SH-SY5Y (cell line): ENCODE data around the gene HOXA13.

Source experiments
- GATA2 ChIP-seq: IDR thresholded peaks from 2 replicates; pipeline ENCODE4 v1.6.1; 2011; ENCODE audit warnings: mild to moderate bottlenecking, low read depth, low read length
- GATA3 ChIP-seq: IDR thresholded peaks from 2 replicates; pipeline ENCODE4 v1.6.1; 2011; ENCODE audit warnings: low read depth, mild to moderate bottlenecking, low read length, moderate library complexity

HOXA13 gene

DNA sequence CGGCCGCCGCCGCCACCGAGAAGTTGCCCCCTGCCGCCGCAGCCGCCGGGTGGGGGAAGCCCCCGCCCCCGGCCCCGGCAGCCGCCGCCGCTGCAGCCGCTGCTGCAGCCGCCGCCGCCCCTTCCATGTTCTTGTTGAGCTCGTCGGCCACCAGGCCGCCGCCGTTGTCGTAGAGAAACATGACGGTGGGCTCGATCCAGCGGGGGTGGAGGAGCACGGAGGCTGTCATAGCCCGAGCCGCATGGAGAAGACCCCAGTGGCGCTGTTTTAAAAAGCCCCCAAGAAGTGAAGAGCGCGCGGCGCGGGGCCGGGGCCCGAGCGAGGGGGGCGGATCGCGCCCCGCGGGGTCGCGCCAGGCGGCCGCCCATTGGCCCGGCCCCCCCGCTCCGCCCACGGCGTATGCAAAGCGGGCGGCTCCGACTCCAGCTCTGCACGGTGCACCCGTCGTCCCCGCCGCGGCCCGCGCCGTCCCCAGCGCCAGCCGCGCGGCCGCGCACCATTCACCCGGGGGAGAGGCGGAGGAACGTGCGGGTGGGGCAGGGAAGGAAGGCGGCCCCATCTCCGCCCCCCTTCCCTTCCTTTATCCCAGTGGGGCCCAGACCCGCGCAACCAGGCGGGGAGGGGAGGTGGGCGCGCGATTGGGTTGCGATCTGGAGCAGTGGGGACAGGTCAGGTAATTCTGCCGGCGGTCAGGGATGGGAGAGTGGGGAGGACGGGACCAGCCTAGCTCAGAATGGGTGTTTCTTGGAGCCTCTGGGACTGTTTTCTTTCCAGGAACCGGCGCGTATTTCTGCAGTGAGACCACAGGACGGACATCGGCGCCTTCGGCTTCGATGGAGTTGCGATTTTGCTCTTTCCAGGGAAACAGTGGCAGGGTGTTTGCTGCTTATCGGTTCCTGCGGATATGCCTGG is at the start of gene HOXA13:
HOXA13 (minus strand) TSS at position 243 of the 912 bp plus-strand sequence; CDS start at position 229, 14 bp downstream.
- no peak for TF ChIP-seq GATA3
- no peak for TF ChIP-seq GATA2

GRCh38 chr7:27248911-27249723 is 49.2 kb upstream of the HOXA13 start:
- TF ChIP-seq GATA3 (no peak), GATA2 (no peak)

DNA sequence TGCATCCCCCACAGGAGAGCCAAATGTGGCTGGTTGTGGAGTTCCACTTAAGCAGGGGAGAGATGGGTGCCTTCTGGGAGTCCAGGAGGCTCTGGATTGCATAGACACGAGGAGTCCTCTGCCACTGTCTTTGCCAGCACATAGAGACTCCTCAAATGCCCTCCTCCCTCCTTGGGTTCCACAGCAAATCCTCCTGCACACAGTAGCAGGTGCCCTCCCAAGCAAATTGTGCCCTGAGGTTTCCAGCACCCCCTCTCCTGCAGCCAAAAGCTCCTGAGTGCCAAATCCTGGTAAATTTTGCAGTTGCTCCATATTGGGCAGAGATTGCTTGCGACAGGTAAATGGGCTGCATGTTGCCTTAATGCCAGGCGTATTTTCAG is 48.5 kb upstream of the HOXA13 start:
- TF ChIP-seq GATA2 = no peak
- TF ChIP-seq GATA3 = no peak

- TF ChIP-seq GATA2 = no peak
- TF ChIP-seq GATA3 = no peak
These were observed 47.8 kb upstream of the HOXA13 start for GRCh38 chr7:27247452-27248426.

GRCh38 chr7:27247000-27247399 is 47.1 kb upstream of the HOXA13 start:
- TF ChIP-seq GATA2 (no peak), GATA3 (no peak)

DNA sequence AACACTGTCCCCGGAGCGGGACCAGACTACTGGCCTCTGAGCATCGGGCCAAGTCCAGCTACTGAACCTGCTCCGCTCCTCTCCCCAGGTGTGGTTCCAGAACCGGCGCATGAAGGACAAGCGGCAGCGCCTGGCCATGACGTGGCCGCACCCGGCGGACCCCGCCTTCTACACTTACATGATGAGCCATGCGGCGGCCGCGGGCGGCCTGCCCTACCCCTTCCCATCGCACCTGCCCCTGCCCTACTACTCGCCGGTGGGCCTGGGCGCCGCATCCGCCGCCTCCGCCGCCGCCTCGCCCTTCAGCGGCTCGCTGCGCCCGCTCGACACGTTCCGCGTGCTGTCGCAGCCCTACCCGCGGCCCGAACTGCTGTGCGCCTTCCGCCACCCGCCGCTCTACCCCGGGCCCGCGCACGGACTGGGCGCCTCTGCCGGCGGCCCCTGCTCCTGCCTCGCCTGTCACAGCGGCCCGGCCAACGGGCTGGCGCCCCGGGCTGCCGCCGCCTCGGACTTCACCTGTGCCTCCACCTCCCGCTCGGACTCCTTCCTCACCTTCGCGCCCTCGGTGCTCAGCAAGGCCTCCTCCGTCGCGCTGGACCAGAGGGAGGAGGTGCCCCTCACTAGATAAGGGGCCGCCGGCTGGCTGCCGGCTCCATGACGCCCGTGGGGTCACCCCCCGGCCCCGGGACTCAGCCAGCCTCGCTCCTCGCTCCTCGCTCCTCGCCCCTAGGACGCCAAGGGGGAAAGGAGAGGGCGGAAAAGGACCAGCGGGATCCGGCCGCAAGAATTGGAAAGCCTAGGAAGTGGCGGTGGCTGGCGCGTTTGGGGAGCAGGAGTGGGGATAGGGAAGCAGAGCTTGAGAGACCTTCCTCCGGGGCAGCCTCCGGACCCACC is 46.2 kb upstream of the HOXA13 start:
- TF ChIP-seq GATA3 (no peak), GATA2 (no peak)

- TF ChIP-seq GATA2 (no peak), GATA3 (no peak)
These were observed 45.4 kb upstream of the HOXA13 start for GRCh38 chr7:27245124-27245797.

GRCh38 chr7:27244488-27245123 is 44.7 kb upstream of the HOXA13 start:
- no peak for TF ChIP-seq GATA3
- TF ChIP-seq GATA2 = no peak

GRCh38 chr7:27243340-27244163 is 43.7 kb upstream of the HOXA13 start:
- no peak for TF ChIP-seq GATA2
- no peak for TF ChIP-seq GATA3

GRCh38 chr7:27242555-27243339 is 42.9 kb upstream of the HOXA13 start, which contains the start of gene EVX1:
TSS of gene EVX1 (plus strand) at chr7:27242802. CDS start at chr7:27243031, 229 bp downstream.
- TF ChIP-seq GATA3 = no peak
- TF ChIP-seq GATA2 = no peak
